ENCODE results near the gene ARHGAP28. TPM values are rescaled to one million over a fixed set of nuclear protein-coding genes. Genes with fewer than 3 reads are reported as not detected.

The ARHGAP28 gene
- total RNA-seq, 2 experiments from 2014 or later = not detected

GRCh38 chr18:6939972-6940371 lies 210.5 kb downstream of the ARHGAP28 start:
- POLR2A ChIA-PET = no interaction called here
- Mint-ChIP-seq H3K4me1 (ENCODE audit: low read depth) (no peaks in the 10 kb centered on the region), H3K9me3 (peaks cover 6% of the 10 kb centered on the region), H3K27me3 (peaks cover 6% of the 10 kb centered on the region), H3K36me3 (ENCODE audit: low read depth) (no peaks in the 10 kb centered on the region), H3K27ac (no peak overlapping the region), H3K4me3 (no peak overlapping the region)
- no peak for ATAC-seq
- DNase-seq = no peak
- intact Hi-C loops (cut with micrococcal nuclease) = no loop called here
- no peak for TF ChIP-seq CTCF (IDR thresholded peaks at IDR 0.05)
- CTCF ChIA-PET = no interaction called here

- no peak for TF ChIP-seq CTCF (IDR thresholded peaks at IDR 0.05)
- CTCF ChIA-PET = no interaction called here
- no peak for ATAC-seq
- Mint-ChIP-seq H3K4me1 (ENCODE audit: low read depth) (no peaks in the 10 kb centered on the region), H3K9me3 (peaks cover 4% of the 10 kb centered on the region), H3K36me3 (ENCODE audit: low read depth) (no peaks in the 10 kb centered on the region), H3K27me3 (peaks cover 6% of the 10 kb centered on the region), H3K4me3 (no peak overlapping the region), H3K27ac (no peak overlapping the region)
- intact Hi-C loops (cut with micrococcal nuclease) = no loop called here
- no peak for DNase-seq
- POLR2A ChIA-PET = no interaction called here
These were observed 210.9 kb downstream of the ARHGAP28 start for GRCh38 chr18:6940451-6940850.

GRCh38 chr18:6941996-6942395 lies 212.5 kb downstream of the ARHGAP28 start:
- no peak for ATAC-seq
- intact Hi-C loops (cut with micrococcal nuclease) = no loop called here
- H3K27me3 Mint-ChIP-seq = peaks cover 6% of the 10 kb centered on the region
- no peak overlapping the region for H3K27ac Mint-ChIP-seq
- peaks cover 4% of the 10 kb centered on the region for H3K9me3 Mint-ChIP-seq
- CTCF ChIA-PET = no interaction called here
- H3K4me1 Mint-ChIP-seq (ENCODE audit: low read depth) = no peaks in the 10 kb centered on the region
- POLR2A ChIA-PET = no interaction called here
- DNase-seq = no peak
- H3K36me3 Mint-ChIP-seq (ENCODE audit: low read depth) = no peaks in the 10 kb centered on the region
- no peak for TF ChIP-seq CTCF (IDR thresholded peaks at IDR 0.05)
- no peak overlapping the region for H3K4me3 Mint-ChIP-seq

- Mint-ChIP-seq H3K4me1 (ENCODE audit: low read depth) (no peaks in the 10 kb centered on the region), H3K9me3 (peaks cover 2% of the 10 kb centered on the region), H3K36me3 (ENCODE audit: low read depth) (no peaks in the 10 kb centered on the region), H3K27ac (no peak overlapping the region), H3K27me3 (peaks cover 4% of the 10 kb centered on the region), H3K4me3 (no peak overlapping the region)
- ChIA-PET POLR2A (no interaction called here), CTCF (no interaction called here)
- TF ChIP-seq CTCF (IDR thresholded peaks at IDR 0.05) = no peak
- DNase-seq = no peak
- intact Hi-C loops (cut with micrococcal nuclease) = no loop called here
- no peak for ATAC-seq
These were observed 213.2 kb downstream of the ARHGAP28 start for GRCh38 chr18:6942742-6943141.

GRCh38 chr18:6943143-6943542 lies 213.6 kb downstream of the ARHGAP28 start:
- no peaks in the 10 kb centered on the region for H3K4me1 Mint-ChIP-seq (ENCODE audit: low read depth)
- H3K9me3 Mint-ChIP-seq = no peaks in the 10 kb centered on the region
- no peak overlapping the region for H3K27ac Mint-ChIP-seq
- no peak for ATAC-seq
- POLR2A ChIA-PET = no interaction called here
- CTCF ChIA-PET = no interaction called here
- H3K27me3 Mint-ChIP-seq = peaks cover 1% of the 10 kb centered on the region
- intact Hi-C loops (cut with micrococcal nuclease) = no loop called here
- no peak for DNase-seq
- TF ChIP-seq CTCF (IDR thresholded peaks at IDR 0.05) = no peak
- no peaks in the 10 kb centered on the region for H3K36me3 Mint-ChIP-seq (ENCODE audit: low read depth)
- no peak overlapping the region for H3K4me3 Mint-ChIP-seq
